HG02588 (cell line): ENCODE results near the gene DROSHA.

Experiments used
- ATAC-seq: cut with Tn5 transposase; IDR thresholded peaks from one replicate; pipeline ENCODE4 v1.9.1; 2021; ENCODE audit warnings: mild to moderate bottlenecking, moderate library complexity; ENCODE audit not compliant: unreplicated experiment

DROSHA gene

GRCh38 chr5:31469466-31469865, 62.4 kb downstream of the DROSHA start:
- no peak for ATAC-seq

- no peak for ATAC-seq
These were observed 66.6 kb downstream of the DROSHA start for GRCh38 chr5:31465291-31465690.

GRCh38 chr5:31464081-31464480, 67.8 kb downstream of the DROSHA start:
- ATAC-seq = no peak

GRCh38 chr5:31463351-31463750, 68.5 kb downstream of the DROSHA start:
- ATAC-seq = no peak

GRCh38 chr5:31459594-31459993, 72.3 kb downstream of the DROSHA start:
- ATAC-seq = no peak

- ATAC-seq = no peak
These were observed 76.7 kb downstream of the DROSHA start for GRCh38 chr5:31455172-31455571.

GRCh38 chr5:31453522-31453921, 78.4 kb downstream of the DROSHA start:
- no peak for ATAC-seq

- no peak for ATAC-seq
These were observed 79.6 kb downstream of the DROSHA start for GRCh38 chr5:31452314-31452713.

- no peak for ATAC-seq
These were observed 81.9 kb downstream of the DROSHA start for GRCh38 chr5:31449962-31450361.

GRCh38 chr5:31449174-31449573, 82.7 kb downstream of the DROSHA start:
- no peak for ATAC-seq

GRCh38 chr5:31445041-31445600, 86.8 kb downstream of the DROSHA start:
- ATAC-seq = no peak

- ATAC-seq = no peak
These were observed 88.3 kb downstream of the DROSHA start for GRCh38 chr5:31443572-31443971.

- ATAC-seq = no peak
These were observed 89.7 kb downstream of the DROSHA start for GRCh38 chr5:31442058-31442745.

GRCh38 chr5:31436851-31437250, 95.0 kb downstream of the DROSHA start:
- no peak for ATAC-seq

- ATAC-seq = no peak
These were observed 96.2 kb downstream of the DROSHA start for GRCh38 chr5:31435730-31436129.

- no peak for ATAC-seq
These were observed 97.0 kb downstream of the DROSHA start for GRCh38 chr5:31434898-31435297.

GRCh38 chr5:31433229-31433628, 98.7 kb downstream of the DROSHA start:
- ATAC-seq = no peak

GRCh38 chr5:31427724-31428309, 104.1 kb downstream of the DROSHA start:
- ATAC-seq = no peak

- ATAC-seq = no peak
These were observed 104.7 kb downstream of the DROSHA start for GRCh38 chr5:31427013-31427723.

- ATAC-seq = no peak
These were observed 109.9 kb downstream of the DROSHA start for GRCh38 chr5:31421806-31422586.

GRCh38 chr5:31417512-31417911, 114.4 kb downstream of the DROSHA start:
- ATAC-seq = no peak
